NB4 (cell line): ENCODE data around the gene YAE1.

Experiments used
- DNase-seq: peaks from one replicate; pipeline ENCODE4 v3.0.0; 2010; ENCODE audit warnings: low read depth
- H3K4me3 ChIP-seq: one replicate; pipeline ENCODE4 v1.5.1; 2011; ENCODE audit warnings: mild to moderate bottlenecking, low read depth, low read length, moderate library complexity
- MYC ChIP-seq: IDR thresholded peaks from 2 replicates; pipeline ENCODE4 v1.6.1; 2011; ENCODE audit warnings: low read depth, low read length
- POLR2A ChIP-seq: IDR thresholded peaks from 2 replicates; pipeline ENCODE4 v1.6.1; 2011; ENCODE audit warnings: mild to moderate bottlenecking; ENCODE audit not compliant: insufficient read length; ENCODE audit errors: extremely low read depth
- TF ChIP-seq, protein P1 (sequence below): IDR thresholded peaks from one replicate; pipeline ENCODE4 v1.5.1; 2012; ENCODE audit warnings: low read depth, low read length
- TF ChIP-seq, protein P2 (sequence below): IDR thresholded peaks from 2 replicates; pipeline ENCODE4 v1.6.1; 2011; ENCODE audit warnings: low read depth, low read length

The YAE1 gene

DNA sequence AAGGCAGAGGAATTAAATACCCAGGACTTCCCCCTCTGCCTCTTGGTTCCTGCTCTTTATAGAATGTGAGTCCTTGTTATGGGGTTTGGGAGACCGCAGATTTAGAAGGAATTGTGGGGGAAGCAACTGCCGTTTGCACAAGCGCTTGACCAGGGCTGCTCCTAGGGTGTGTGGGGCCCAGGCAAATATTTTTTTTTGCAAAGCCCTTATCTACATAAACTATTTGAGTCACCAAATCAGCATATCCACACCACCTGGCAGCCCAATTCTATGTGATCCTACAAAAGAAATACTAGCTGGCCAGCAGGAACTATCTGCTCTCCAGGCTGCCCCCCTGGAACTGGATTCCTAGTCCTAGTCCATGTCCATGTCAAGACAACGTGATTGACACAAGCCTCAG, 33.4 kb upstream of the YAE1 start:
- no peak overlapping the region for H3K4me3 ChIP-seq
- TF ChIP-seq POLR2A = no peak
- TF ChIP-seq, protein P1, sequence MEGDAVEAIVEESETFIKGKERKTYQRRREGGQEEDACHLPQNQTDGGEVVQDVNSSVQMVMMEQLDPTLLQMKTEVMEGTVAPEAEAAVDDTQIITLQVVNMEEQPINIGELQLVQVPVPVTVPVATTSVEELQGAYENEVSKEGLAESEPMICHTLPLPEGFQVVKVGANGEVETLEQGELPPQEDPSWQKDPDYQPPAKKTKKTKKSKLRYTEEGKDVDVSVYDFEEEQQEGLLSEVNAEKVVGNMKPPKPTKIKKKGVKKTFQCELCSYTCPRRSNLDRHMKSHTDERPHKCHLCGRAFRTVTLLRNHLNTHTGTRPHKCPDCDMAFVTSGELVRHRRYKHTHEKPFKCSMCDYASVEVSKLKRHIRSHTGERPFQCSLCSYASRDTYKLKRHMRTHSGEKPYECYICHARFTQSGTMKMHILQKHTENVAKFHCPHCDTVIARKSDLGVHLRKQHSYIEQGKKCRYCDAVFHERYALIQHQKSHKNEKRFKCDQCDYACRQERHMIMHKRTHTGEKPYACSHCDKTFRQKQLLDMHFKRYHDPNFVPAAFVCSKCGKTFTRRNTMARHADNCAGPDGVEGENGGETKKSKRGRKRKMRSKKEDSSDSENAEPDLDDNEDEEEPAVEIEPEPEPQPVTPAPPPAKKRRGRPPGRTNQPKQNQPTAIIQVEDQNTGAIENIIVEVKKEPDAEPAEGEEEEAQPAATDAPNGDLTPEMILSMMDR = no peak
- TF ChIP-seq, protein P2, sequence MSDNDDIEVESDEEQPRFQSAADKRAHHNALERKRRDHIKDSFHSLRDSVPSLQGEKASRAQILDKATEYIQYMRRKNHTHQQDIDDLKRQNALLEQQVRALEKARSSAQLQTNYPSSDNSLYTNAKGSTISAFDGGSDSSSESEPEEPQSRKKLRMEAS = no peak
- no peak for DNase-seq

DNA sequence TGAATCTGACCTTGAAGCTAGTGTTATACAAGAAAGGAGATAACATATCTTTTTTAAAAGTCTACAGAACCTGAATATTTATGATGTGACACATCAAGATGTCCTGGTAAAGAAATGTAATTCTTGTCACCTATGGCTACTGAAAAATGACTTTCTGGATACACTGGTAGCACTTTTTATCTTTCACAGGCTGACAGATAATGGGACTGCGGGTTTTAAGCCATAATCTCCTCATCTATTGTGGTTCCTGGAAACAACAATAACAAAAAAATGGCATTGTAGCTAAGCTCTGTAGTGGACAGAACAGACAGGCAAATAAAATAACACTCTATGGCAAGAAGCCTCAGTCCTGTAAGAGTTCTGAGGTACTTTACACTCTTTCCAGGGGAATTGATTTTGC, 31.6 kb upstream of the YAE1 start:
- TF ChIP-seq, protein P2 = no peak
- no peak for TF ChIP-seq POLR2A
- no peak overlapping the region for H3K4me3 ChIP-seq
- no peak for DNase-seq

DNA sequence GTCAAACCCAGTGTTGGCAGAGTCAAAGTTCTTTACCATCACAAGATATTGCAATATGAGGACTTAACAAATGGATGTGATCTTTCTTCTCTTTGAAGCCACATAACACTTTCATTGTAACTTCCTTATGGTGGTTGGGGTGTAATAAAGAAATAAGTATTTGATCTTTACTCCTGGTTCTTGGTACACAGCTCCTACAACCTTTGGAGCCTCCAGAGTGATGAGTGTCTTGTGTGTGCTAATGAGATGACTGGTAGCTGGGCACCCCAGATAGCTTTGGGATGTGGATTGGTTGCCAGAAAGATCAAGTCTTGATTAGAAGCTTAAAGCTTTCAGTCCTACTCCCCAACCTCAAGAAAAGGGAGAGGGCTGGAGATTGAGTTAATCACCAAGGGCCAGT, 31.1 kb upstream of the YAE1 start:
- no peak overlapping the region for H3K4me3 ChIP-seq
- TF ChIP-seq, protein P1 = no peak
- no peak for TF ChIP-seq MYC
- TF ChIP-seq POLR2A = no peak
- TF ChIP-seq, protein P2 = no peak
- DNase-seq = no peak

DNA sequence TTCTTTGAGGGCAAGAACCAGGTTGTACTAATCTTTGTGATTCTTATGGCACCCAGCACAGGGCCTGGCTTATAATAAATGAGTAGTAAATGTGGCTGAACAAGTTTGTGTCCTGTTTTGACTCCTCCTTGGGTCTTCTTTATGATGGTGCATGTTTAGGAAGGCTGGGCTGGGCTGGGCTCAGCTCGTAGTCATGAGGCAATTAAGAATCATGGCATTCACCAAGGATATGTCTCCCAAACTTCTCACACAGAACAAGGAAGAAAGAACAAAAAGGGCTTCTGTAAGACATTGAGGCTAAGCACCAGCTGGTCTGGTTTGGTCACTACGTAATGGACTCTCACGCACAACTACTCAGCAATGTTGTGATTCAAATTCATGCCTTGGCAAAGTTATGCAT, 30.5 kb upstream of the YAE1 start:
- H3K4me3 ChIP-seq = no peak overlapping the region
- TF ChIP-seq MYC (no peak), POLR2A (no peak)
- TF ChIP-seq, protein P1 = no peak
- TF ChIP-seq, protein P2 = no peak
- no peak for DNase-seq

DNA sequence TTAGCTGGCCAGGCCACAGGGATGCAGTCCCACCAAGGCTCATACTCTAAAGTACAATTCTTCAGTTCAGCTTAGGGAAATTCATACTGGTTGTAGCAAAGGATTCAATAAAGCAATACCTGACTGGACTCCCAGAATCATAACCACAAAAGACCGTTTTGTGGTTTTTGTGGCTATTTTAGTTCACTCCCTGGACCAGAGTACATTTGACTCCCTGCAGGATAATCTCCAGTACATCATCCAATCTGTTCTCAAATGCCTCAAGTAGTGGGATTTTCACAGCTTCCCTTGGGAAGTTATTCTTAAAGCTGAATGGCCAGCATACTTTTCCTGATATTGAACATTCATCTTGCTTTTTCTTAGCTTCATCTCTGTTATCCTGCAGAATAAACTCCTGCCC, 29.3 kb upstream of the YAE1 start:
- TF ChIP-seq MYC (no peak), POLR2A (no peak)
- TF ChIP-seq, protein P1 = no peak
- TF ChIP-seq, protein P2 = no peak
- DNase-seq = peak; percentile 22
- no peak overlapping the region for H3K4me3 ChIP-seq

DNA sequence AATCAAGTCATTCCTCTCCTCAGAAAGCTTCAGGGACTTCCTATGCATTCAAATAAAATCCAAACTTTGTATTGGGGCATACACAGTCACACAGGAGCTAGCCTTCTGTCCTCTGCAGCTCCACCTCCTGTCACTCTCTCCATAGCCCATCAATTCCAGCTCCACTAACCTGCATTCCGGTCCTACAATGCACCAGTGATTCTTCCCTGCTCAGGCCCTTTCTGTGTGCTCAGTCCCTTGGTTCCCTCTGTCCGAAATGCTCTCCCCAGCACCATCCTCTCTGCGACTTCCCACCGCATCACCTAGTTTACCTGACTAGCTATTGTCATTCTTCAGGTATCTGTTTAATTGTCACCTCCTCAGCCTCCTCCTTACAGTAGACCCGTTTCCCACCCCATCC, 26.4 kb upstream of the YAE1 start:
- no peak overlapping the region for H3K4me3 ChIP-seq
- DNase-seq = no peak
- TF ChIP-seq, protein P2 = no peak
- TF ChIP-seq POLR2A = no peak
- TF ChIP-seq, protein P1 = no peak
- TF ChIP-seq MYC = no peak
